HG03571 (cell line): ENCODE results near the gene MKS1.

Source experiments
- ATAC-seq: cut with Tn5 transposase; IDR thresholded peaks from one replicate; pipeline ENCODE4 v1.9.1; 2021; ENCODE audit not compliant: unreplicated experiment

MKS1 gene

DNA sequence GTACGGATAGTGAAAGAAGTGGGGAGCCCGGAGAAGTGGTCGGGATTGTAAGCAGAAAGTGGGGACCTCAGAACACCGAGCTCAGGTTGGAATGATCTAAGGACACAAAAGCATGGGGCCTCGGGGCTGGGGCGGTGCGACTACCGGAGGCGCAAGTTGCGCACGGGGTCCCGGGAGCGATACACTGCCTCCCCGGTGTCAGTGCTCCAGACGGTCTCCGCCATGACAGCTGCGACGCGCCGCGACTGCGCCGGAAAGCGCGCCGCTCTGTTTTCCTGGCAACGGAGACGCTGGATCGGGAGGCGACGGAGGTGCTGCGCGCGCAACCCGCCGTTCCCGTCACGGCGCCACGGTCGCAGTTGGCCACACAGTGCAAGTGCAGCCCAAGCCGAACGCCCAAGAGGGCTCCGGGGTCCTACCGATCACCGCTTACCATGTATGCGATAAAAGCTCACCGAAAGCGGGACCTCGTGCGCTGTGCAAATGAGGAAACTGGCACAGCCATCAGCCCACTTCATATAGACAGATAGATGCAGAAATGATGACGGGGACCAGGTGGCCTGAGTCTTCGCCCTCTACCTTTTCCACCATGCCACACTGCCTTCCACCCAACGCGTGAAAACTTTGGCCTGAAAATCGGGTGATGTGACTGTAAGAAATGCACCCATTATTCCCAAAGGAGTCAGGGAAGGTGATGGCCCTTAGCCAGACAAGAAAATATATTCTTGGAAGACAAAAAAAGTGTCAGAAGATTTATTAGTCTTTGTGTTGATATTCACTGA lies at the start of gene MKS1:
Gene MKS1, minus strand, starts transcription at position 249 of the 782 bp plus-strand sequence. Its CDS starts 25 bp downstream, at position 224.
- ATAC-seq = peak; percentile 93

DNA sequence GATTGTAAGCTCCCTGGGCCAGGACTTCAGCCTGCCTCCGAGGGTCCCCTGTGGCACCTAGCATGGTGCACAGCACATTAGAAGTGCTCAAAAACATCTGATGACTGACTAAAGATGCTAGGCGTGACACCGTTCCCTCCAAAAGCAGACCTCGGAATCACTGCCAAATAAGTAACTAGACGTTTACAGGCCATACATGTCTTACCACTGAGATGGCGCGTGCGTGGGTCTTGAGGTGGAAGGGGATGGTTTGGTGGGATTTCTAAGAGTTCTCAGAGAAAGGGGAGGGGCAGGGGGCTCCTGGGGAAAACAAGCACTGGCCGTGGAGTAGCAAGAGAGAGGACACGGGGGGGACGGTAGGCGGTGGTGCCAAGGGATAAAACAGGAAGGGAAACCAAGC lies 49.3 kb upstream of the MKS1 start:
- ATAC-seq = no peak

DNA sequence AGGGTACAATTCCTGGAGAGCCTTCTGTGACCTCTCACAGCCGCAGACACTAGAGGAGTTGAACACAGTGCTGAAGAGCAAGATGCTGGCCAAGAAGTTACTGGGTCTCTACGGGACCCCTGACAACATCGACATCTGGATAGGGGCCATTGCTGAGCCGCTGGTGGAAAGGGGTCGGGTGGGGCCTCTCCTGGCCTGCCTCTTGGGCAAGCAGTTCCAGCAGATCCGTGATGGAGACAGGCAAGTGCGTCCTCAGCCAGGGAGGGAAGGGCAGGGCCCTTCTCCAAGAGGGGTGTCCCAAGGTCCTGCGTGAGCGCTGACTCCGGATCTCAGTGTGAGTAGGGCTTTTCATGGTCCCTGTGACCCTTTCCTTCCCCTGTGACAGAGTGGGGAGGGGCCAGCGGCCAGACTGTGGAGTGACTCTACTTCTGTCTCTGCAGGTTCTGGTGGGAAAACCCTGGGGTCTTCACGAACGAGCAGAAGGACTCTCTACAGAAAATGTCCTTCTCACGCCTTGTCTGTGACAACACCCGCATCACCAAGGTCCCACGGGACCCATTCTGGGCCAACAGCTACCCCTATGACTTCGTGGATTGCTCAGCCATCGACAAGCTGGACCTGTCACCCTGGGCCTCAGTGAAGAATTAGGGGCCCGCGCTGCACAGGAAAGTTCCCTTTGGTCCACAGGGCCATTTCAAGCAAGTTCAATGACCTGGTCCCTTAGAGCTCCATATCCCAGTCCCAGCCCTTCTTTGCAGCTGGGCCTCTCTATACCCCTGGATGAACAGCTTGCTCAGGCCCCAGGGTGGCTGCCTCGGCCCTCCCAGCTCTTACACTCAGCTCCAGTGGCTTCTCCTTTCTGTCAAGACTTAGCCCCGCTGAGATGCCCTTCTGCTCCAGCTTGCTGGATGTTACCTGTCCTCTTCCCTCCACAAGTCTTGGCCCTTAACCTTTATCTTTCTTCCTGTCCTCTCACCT lies 48.6 kb upstream of the MKS1 start:
- no peak for ATAC-seq

DNA sequence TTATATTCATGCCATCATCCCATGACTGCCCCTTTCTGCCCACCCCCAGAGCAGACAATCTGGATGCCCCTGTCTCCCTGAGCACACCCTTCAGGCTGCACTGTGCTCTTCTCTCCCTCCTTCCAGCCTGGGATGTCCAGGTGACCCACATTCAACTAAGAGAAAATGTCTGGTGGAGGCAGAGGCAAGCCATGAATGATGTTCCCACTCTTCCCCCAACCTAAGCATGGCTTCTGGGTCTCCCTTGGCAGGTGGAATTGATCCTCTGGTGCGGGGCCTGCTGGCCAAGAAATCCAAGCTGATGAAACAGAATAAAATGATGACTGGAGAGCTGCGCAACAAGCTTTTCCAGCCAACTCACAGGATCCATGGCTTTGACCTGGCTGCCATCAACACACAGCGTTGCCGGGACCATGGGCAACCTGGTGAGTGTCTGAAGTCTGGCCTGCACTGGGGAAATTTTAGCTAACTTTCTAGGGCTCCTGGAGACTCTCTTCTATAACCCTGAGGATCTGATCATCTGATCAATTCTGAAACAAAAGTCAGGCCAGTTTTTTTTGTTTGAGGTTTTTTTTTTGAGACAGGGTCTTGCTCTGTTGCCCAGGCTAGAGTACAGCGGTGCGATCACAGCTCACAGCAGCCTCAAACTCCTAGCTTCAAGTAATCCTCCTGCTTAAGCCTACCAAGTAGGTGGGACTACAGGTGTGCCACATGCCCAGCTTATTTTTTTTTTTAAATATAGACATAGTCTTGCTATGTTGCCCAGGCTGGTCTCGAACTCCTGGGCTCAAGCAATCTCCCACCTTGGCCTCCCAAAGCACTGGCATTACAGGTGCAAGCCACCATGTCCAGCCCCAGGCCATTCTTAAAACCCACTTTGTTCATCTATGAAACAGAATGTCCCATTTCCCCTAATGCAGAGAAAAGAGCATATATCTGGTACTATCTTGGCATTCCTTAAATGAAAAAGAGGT lies 47.1 kb upstream of the MKS1 start:
- no peak for ATAC-seq

DNA sequence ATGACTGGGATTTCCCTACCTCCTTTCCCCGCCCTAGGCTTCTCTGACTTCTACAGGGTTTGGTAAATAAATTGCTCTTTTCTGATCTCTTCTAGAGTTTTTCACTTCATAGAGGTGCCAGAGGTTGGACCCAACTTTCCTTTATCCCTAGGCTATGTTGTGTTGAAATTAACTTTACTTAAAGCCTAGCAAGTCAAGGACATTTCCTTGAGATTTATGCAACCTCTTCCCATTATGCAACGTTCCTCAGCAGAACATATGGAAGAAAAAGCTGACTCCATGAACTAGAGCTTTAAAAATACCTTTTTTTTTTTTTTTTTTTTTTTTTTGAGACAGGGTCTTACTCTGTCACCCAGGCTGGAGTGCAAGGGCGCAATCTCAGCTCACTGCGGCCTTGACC lies 46.2 kb upstream of the MKS1 start:
- no peak for ATAC-seq

DNA sequence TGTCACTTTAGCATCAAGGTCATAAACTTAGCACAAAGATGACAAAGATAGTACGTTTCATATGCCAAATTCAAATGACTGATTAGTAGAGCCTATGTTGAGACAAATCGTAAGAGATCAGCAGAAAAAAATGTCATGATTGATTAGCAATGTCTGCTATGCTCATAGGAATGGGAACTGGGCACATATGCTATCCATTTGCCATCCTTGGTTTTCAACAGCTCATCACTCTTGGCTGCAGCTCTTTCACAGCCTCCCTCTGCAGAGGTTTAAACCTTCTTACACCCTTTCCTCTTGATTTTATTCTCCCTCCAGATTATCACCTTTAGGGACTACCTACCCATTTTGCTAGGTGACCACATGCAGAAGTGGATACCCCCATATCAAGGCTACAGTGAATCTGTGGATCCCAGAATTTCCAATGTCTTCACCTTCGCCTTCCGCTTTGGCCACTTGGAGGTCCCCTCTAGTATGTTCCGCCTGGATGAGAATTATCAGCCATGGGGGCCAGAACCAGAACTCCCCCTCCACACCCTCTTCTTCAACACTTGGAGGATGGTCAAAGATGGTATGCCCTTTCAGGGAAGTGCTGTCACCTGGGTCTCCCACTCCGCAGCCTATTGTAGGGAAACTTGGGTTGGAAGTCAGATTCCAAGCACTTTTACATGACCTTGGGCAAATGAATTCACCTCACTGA lies 45.5 kb upstream of the MKS1 start:
- ATAC-seq = no peak

DNA sequence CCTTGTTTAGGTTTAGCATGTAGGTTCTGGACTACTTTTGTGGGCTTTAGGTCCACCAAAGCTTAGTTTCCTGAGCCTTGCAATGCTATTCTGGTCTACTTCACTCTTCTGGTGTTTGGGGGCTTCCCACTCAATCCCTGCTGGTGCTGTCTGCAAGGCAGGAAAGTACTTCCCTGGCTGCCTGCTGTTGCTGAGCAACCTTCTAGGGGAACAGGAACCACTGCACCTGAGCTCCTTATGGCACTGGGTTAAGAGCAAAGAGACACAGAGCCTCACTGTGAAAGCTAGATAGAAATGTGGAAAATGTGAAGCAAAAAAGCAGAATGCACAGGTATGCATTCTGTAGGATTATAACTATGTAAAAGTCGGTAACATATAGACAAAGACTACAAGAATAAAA lies 44.7 kb upstream of the MKS1 start:
- no peak for ATAC-seq

DNA sequence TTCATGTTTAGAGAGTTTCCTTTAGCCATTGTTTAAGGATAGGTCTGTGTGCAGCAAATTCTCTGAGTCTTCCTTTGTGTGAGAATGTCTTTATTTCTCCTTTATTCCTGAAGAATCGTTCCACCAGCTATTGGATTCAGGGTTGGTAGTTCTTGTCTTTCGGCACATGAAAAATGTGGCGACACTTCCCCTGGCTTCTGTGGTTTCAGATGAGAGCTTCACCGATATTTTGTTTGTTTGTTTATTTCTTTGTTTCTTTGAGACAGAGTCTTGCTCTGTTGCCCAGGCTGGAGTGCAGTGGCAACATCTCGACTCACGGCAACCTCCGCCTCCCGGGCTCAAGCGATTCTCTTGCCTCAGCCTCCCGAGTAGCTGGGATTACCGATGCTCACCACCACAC lies 43.1 kb upstream of the MKS1 start:
- ATAC-seq = no peak

DNA sequence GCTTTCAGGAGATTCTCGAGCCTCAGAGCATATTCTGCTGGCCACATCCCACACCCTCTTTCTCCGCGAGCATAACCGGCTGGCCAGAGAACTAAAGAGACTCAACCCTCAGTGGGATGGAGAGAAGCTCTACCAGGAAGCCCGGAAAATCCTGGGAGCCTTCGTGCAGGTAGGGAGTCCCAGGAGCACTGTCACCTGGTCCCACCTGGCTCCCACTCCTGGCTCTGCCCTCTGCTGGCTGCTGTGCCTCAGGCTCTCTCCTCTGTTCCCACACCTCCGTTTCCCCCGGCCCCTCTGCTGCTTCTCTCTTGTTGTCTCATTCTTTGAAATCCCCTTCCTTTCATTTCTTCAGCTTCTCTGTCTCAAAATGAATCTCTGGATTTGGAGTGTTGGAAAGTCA lies 35.7 kb upstream of the MKS1 start:
- no peak for ATAC-seq

DNA sequence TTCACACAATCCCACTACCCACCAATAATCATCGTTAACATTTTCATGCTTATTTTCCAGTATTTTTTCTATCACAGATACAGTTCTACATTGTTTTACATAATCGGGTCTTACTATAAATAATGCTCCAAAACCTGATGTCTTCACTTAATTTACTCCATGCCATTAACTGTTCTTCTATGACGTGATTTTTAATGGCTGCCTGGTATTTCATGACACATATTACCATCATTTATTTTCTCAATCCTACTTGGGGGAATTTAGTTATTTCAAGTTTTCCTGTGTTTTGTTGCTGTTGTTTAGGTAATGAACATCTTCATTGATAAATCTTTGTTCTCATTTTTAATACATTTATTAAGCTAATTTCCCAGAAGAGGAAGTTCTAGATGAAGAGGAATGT lies 34.0 kb upstream of the MKS1 start:
- no peak for ATAC-seq

DNA sequence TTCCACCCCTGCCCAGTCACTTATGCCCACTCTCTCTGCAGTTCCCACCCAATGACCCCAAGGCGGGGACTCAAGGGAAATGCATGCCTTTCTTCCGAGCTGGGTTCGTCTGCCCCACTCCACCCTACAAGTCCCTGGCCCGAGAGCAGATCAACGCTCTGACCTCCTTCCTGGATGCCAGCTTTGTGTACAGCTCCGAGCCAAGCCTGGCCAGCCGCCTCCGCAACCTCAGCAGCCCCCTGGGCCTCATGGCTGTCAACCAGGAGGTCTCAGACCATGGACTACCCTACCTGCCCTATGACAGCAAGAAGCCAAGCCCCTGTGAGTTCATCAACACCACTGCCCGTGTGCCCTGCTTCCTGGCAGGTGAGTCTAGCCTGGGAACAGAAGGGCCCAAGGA lies 33.1 kb upstream of the MKS1 start:
- no peak for ATAC-seq

DNA sequence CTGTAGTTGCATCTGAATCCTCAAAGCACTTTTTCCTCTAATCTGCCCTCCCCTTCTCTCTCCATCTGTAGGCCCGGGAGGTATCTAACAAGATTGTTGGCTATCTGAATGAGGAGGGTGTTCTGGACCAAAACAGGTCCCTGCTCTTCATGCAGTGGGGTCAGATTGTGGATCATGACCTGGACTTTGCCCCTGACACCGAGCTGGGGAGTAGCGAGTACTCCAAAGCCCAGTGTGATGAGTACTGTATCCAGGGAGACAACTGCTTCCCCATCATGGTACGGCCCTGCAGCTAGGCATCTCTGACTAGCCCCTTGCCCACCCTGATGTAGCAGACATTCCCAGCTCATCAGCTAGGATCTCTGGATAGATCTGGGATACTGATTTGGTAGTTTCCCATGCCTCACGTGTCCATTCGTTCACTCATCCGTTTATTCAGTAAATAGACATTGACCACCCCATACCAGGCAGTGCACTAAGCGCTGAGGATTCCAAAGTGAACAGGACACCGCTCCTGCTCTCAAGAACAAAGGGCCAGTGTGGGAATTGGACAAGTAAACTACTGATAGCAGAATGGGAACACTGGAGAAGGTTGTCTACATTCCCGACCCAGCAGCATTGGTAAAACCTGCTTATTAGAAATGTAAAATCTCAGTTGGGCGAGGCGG lies 31.4 kb upstream of the MKS1 start:
- ATAC-seq = no peak

DNA sequence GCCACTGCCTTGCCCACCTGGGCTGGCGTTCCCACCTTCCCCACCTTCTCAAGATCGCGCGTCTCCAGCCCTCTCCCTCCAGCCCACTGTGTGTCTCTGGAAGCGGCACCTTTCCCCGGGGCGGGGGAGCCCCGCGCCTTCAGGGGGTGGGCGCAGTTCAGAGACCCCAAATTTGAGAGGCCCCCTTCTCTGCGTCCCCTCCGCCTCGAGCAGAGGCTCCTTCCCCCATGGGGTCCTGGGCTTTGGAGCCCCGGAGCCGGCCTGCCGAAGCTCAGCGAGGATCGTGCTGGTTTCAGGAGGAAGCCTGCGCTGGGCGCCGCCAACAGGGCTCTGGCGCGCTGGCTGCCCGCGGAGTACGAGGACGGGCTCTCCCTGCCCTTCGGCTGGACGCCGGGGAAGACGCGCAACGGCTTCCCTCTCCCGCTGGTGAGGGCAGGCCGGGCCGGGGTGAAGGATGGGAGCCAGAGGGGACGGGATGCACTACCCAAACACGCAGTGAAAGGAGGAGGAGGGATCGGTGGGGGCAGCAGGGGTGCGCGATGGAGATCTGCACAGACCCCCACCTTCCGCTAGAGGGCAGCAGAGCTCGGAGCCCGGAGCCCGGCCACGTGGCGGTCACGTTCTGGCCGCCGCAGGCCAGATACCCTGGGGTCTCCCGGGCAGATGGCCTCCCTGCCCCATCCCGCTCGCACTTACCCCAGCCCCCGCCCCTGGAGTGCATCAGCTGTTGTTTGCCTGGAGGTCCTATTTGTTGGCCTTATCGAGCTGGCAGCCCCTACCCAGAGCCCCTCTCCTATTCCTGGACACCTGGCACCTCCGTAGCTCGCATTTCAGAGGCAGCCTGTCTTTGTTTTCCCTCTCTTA lies 30.4 kb upstream of the MKS1 start:
- peak; percentile 65 for ATAC-seq

DNA sequence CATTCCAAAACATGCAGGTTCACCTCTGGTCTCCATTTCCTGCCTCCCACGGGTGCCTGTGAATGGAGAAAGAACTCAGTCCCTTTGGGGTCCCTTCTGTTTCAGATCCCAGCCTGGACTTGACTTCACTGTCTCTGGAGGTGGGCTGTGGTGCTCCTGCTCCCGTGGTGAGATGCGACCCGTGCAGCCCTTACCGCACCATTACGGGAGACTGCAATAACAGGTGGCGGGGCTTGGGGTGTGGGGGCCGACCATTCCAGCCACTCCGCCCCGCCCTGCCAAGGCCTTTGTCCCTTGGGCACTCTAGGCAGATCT lies 29.9 kb upstream of the MKS1 start:
- ATAC-seq = no peak

DNA sequence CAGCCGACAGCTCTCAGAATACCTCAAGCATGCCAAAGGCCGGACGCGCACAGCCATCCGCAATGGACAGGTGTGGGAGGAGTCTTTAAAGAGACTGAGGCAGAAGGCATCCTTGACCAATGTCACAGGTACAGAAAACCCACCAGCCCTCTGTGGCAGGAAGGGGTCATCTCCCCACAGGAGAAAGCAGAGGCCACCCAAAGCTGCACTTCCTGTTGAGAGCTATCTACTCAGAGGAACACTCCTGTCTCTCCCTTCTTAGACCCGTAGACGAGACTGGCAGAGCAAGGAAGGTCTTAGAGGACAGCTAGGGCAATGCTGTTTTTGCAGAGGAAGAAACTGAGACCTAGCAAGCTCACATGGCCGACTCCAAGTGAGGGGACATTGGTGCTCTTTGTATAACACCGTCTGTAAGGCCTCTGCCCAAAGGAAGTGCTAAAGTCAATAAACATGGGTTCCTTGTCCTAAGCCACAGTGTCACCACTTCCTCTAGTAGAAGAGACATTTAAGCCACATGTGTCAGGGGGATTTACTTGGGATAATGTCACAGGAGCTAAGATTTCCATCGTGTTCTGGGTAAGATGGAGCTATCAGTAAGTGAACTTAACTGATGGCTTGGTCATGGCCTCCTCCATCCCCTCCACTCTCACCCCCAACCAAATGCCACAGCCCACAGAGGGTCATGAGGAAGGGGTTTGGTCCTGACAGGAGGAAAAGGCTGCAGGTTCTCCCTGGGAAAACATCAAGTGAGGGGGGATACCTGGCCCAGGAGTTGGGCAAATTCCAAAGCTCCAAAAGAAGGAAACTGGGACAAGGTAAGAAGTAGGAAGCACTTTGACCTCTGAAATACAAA lies 28.7 kb upstream of the MKS1 start:
- ATAC-seq = no peak

DNA sequence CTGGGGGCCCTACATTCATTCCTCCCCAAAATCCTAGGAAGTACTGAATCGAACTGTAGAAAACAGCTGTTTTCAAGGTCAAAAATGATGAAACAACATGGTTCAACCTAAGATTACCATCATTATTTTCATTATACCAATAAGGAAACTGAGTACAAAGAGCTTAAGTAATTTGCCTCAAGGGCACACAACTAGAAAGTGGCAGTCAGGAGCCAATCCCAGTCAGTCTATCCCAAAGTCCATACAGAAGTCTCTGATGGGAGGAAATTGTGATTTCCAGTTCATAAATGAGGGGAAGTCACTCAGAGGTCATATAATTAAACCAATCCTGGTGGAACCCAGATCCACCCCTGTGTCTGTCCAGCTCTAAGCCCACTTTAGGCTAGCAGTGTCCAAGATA lies 27.7 kb upstream of the MKS1 start:
- ATAC-seq = no peak

DNA sequence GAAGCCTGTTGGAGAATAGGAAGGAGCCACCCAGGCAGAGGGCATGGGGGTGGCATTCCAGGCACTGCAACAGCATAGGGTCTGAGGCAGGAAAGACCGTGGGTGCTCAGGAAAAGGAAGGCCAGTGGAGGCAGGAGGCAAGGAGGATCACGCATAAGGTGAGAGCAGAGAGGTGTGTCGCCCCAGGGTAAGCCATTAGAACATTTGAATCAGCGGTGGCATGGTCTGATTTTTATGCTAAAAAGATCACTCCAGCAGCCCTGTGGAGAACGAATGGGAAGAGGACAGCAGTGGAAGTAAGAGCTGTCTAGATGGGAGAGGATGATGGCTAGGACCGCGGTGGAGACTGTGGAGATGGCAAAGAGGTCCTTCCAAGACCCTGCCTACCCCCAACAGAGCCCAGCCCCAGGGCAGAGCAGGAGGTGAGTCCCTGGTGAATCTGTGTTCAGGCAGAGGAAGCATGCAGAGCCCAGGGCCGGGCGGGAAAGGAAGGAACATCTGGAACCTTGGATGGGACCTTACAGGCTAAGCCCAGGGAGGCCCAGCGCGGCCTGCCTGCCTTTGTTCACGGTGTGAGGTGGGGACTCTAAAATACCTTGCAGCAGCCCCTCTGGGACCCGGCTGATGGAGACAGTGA lies 27.2 kb upstream of the MKS1 start:
- ATAC-seq = no peak
